HT-29 (cell line): Measurements from ENCODE around the gene ZNF367. TPM values are rescaled to one million over a fixed set of nuclear protein-coding genes. Genes with fewer than 3 reads are reported as not detected.

Experiments used
- DNase-seq: peaks from one replicate; pipeline ENCODE4 v3.0.0-alpha.2; 2015; ENCODE audit warnings: low spot score
- total RNA-seq: library from RNA; depleted of rRNA; stranded (reverse); fragments of >200 nt; shearing (Covaris generic); gene quantifications from 2 replicates; pipeline ENCODE4 v1.2.3, GENCODE V29; 2014

ZNF367 gene
- total RNA-seq, 1 experiment from 2014 or later = 18.7 TPM

DNA sequence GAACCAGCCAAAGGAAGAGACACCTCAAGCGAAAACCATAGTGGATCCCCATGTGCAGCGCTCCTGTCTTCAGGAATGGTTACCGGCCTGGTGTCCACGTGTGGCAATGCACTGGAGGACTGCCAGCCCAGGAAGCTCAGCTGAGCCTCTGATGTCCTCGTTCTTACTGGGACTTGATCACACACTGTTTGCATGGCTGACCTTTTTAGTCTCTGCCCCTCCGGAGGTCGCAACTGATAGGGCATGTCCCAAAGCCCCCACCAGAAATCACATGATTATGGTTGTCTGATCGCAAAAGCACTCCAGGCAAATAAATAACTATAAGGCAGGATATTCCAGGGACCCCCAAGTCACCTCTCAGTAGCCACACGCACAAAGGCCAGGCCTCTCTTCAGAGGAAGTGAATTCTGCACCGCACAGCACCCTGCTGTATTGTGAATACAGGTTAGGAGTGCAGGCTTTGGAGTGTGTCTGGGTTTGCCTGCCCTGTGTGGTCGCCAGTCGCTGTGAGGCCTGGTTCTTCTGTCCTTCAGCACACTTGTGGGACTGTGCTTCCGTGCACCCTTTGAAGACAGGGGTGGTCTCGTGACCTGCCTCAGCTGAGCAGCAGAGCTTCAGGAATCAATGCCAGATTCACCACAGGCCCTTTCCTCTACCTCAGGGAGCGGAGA is 18.4 kb upstream of the ZNF367 start:
- no peak for DNase-seq

- no peak for DNase-seq
Observed at GRCh38 chr9:96436063-96436455, 17.9 kb upstream of the ZNF367 start.

DNA sequence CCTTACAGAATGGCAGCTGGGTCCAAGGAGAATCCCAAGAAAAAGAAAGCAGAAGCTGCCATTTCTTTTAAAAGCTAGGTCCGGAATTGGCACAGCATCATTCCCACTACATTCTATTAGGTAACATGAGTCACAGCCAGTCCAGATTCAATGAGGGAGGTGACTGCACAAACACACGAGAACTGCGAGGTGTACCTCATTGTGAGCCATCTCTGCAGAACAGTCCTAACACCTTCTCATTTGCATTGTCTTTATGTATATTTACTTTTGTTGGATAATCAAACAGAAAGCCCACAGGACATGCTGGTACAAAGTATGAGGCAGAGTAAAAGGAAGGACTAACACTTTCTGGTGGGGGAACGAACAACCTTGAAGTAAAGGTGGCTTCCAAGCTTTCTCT is 17.2 kb upstream of the ZNF367 start:
- no peak for DNase-seq

DNA sequence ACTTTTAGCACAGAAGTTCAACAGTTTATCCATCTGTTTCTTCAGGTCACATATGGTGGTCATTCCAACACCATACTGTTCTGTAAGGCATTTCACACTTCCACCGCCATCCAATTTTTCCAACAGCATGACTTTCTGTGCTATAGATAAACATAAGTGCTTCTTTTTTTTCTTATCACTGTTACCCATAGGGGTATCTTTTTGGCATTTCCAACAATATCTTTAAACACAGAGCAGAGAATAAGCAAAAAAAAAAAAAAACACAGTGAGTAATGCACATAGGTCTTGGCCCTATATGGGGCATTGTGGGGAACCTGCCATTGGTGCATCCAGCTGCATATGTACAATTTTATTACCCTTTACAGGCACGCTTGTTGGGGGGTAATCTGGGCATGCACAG is 12.2 kb upstream of the ZNF367 start:
- no peak for DNase-seq

DNA sequence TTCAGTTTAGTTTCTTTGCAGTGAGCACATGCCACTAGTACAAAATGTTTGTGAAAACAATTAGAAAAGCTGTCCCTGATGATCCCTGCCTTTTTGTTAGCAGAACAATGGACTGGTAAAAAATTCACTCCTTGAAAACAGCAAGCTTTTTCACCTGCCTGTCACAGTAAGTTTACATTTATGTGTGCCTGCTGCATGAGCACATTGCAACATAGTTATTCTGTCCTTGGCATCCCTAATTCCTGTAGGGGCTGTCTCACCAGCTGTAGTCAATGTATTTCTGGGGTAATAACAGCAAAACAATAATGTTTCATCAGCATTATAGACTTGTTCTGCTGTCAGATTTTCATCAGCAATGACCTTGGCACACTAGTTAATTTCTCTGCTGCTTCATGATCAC is 11.6 kb upstream of the ZNF367 start:
- no peak for DNase-seq

GRCh38 chr9:96425500-96426169 is 7.5 kb upstream of the ZNF367 start:
- DNase-seq = no peak

GRCh38 chr9:96423985-96424336 is 5.8 kb upstream of the ZNF367 start:
- DNase-seq = no peak

DNA sequence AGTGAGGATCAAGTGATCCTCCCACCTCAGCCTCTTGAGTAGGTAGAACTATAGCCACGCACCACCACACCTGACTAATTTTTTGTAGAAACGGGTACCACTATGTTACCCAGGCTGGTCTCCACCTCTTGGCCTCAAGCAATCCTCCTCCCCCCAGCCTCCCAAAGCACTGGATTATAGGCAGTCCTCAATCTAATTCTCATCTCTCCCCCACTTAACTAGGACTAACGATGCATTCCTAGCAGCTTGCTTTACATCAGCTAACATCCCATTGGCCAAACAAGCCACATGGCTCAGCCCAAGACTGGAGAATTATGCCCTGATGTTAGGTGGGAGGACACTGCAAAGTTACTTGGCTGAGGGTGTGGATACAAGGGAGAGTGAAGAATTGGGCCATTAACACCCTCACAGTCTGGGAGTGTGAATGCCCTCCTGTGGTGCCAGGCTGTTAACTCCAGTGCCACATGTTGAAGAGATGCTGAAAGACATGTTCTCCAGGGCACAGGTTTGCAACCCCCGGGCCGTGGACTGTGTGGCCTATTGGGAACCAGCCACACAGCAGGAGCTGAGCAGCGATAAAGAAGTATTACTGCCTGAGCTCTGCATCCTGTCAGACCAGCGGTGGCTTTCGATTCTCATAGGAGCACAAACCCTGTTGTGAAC is 5.3 kb upstream of the ZNF367 start:
- DNase-seq = no peak

- DNase-seq = peak; percentile 85
Observed at GRCh38 chr9:96420468-96421219, 2.5 kb upstream of the ZNF367 start.

- DNase-seq = no peak
Observed at GRCh38 chr9:96419691-96419969, 1.5 kb upstream of the ZNF367 start.

DNA sequence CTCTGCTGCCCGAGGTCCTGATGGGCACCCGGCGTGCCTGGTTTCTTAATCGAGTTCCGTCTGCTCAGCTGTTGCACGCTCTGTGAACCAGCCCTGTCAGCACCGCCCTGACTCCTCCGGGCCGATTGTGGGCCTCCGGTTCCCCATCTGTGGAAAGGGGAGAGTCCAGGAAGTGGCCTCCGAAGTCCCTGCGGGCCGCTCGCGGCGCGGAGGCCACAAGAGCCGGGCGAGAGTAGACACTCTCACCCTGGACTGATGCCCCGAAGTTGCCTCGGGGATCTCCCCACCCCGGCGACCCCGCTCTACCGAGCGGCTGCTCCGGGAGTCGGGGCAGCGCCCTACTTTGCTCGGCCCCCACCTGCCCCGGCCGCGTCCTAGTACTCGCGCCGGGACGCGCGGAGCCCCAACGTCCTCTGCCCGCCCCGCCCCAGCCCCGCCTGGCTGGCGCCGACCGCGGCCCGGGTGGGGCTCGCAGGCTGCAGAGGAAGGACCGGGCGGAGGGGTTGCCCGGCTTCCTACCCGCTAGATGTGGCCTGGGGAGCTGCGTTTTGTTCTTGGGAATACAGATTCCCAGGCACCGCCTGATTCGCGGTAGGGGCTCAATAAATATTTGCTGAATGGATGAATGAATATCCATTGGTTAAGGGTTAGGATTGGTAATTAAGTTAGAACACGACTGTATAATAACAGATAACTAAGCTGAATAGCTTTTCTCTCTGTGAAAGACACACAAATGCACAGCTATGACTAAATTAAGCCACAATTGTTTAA is 935 bp upstream of the ZNF367 start:
- DNase-seq = peak; percentile 75

- DNase-seq = peak; percentile 20
Observed at GRCh38 chr9:96417661-96418082, 498 bp downstream of the ZNF367 start.

GRCh38 chr9:96417051-96417586 is 1.1 kb downstream of the ZNF367 start:
- peak; percentile 84 for DNase-seq

GRCh38 chr9:96413302-96414221 is 4.6 kb downstream of the ZNF367 start:
- DNase-seq = no peak

- DNase-seq = no peak
Observed at GRCh38 chr9:96412174-96412913, 5.8 kb downstream of the ZNF367 start.

DNA sequence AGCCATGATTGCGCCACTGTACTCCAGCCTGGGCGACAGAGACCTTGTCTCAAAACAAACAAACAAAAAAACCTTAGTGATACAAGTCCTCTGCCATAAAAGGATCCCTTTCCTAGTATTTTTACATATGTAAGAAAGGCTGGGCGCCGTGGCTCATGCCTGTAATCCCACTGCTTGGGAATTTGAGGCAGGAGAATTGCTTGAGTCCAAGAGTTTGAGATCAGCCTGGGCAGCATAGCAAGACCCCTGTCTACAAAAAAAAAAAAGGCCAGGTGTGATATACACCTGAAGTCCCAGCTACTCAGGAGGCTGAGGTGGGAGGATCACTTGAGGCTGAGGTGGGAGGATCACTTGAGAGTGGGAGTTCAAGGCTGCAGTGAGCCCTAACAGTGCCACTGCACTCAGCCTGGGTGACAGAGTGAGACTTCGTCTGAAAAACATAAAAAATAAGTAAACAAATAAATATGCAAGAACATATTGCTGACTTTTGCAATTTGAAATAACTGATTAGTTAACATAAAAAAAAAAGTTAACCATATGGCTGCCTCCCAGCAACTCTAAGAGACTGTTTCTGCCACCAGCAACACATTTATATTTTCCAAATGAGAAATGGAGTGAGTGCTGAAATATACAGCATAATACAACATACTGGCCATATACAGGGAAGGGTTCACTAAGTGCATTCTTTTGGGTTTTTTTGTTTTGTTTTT is 6.9 kb downstream of the ZNF367 start:
- no peak for DNase-seq

- no peak for DNase-seq
Observed at GRCh38 chr9:96408409-96409280, 9.5 kb downstream of the ZNF367 start.
